ENCODE results near the gene KIF13A. TPM values are rescaled to one million over a fixed set of nuclear protein-coding genes. Genes with fewer than 3 reads are reported as not detected.

Gene KIF13A
- total RNA-seq, 4 donors from 2014 or later, result 63.8 to 86.3 (median 78.2) TPM

GRCh38 chr6:17855381-17855780 is 132.1 kb downstream of the KIF13A start:
- H3K4me3 ChIP-seq, result no peak overlapping the region
- peaks cover 0 to 26% (median 8%) of the 10 kb centered on the region in 4 donors for H3K36me3 ChIP-seq
- intact Hi-C loops (cut with DNase I), result no loop called here
- no peak overlapping the region for H3K27ac ChIP-seq (replicated peaks in 1 of 4)
- TF ChIP-seq POLR2A (IDR thresholded peaks at IDR 0.05; ENCODE audit: low read depth), result no peak
- TF ChIP-seq POLR2AphosphoS5 (IDR thresholded peaks at IDR 0.05), result no peak
- TF ChIP-seq, protein P1, sequence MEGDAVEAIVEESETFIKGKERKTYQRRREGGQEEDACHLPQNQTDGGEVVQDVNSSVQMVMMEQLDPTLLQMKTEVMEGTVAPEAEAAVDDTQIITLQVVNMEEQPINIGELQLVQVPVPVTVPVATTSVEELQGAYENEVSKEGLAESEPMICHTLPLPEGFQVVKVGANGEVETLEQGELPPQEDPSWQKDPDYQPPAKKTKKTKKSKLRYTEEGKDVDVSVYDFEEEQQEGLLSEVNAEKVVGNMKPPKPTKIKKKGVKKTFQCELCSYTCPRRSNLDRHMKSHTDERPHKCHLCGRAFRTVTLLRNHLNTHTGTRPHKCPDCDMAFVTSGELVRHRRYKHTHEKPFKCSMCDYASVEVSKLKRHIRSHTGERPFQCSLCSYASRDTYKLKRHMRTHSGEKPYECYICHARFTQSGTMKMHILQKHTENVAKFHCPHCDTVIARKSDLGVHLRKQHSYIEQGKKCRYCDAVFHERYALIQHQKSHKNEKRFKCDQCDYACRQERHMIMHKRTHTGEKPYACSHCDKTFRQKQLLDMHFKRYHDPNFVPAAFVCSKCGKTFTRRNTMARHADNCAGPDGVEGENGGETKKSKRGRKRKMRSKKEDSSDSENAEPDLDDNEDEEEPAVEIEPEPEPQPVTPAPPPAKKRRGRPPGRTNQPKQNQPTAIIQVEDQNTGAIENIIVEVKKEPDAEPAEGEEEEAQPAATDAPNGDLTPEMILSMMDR (IDR thresholded peaks at IDR 0.05), result no peak
- no peak for TF ChIP-seq EP300 (IDR thresholded peaks at IDR 0.05)
- H3K27me3 ChIP-seq, result no peaks in the 10 kb centered on the region
- DNase-seq (ENCODE audit: extremely low spot score), result no peak
- 79% methylated on average over 2 of the region's 2 CpGs for WGBS
- H3K4me1 ChIP-seq, result peaks cover 6 to 43% (median 36%) of the 10 kb centered on the region in 4 donors
- no peaks in the 10 kb centered on the region for H3K9me3 ChIP-seq

- TF ChIP-seq POLR2A (IDR thresholded peaks at IDR 0.05; ENCODE audit: low read depth), result no peak
- TF ChIP-seq, protein P1 (IDR thresholded peaks at IDR 0.05), result no peak
- TF ChIP-seq POLR2AphosphoS5 (IDR thresholded peaks at IDR 0.05), result no peak
- TF ChIP-seq EP300 (IDR thresholded peaks at IDR 0.05), result no peak
- intact Hi-C loops (cut with DNase I), result loop anchor here (5.0 kb wide), 1 partner anchor 134 kb away; the partner anchor contains the start of gene KIF13A
- no peaks in the 10 kb centered on the region for H3K27me3 ChIP-seq
- H3K4me3 ChIP-seq, result no peak overlapping the region
- WGBS, result 92% methylated on average over 2 of the region's 2 CpGs
- peaks cover 0 to 44% (median 24%) of the 10 kb centered on the region in 4 donors for H3K36me3 ChIP-seq
- DNase-seq (ENCODE audit: extremely low spot score), result no peak
- no peak overlapping the region for H3K27ac ChIP-seq (replicated peaks in 1 of 4)
- no peaks in the 10 kb centered on the region for H3K9me3 ChIP-seq
- peaks cover 6 to 31% (median 30%) of the 10 kb centered on the region in 4 donors for H3K4me1 ChIP-seq
These were observed 133.9 kb downstream of the KIF13A start for GRCh38 chr6:17853533-17853932.

DNA sequence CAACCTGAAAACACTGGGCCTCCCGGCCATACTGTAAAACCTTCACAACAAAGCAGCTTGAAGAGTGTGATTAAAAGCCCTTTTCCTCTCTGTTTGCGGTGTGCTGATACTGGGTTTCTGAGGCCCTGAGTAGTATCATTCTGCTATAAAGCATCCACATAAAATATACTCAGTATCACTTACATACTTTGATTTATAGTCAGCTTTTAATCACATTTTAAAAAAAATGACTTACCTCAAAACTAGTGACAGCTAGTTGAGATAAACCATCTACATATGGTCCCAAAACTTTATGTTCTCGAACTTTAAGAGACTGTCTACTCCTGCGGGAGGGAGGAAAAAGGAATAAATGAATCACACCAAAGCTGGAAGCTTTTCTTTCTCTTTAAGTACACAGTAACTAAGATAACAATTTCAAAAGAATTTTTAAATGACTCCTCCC is 135.7 kb downstream of the KIF13A start:
- no peak for DNase-seq (ENCODE audit: extremely low spot score)
- intact Hi-C loops (cut with DNase I), result loop anchor here (5.0 kb wide), 1 partner anchor 136 kb away; the partner anchor contains the start of gene KIF13A
- peak overlapping the region; percentile 17 to 57 (median 36) for H3K27ac ChIP-seq (replicated peaks in 1 of 4)
- WGBS, result 35% methylated on average over 4 of the region's 4 CpGs
- peaks cover 6 to 28% (median 27%) of the 10 kb centered on the region in 4 donors for H3K4me1 ChIP-seq
- H3K9me3 ChIP-seq, result no peaks in the 10 kb centered on the region
- no peaks in the 10 kb centered on the region for H3K27me3 ChIP-seq
- TF ChIP-seq, protein P1 (IDR thresholded peaks at IDR 0.05), result no peak
- TF ChIP-seq POLR2AphosphoS5 (IDR thresholded peaks at IDR 0.05) (no peak), POLR2A (IDR thresholded peaks at IDR 0.05; ENCODE audit: low read depth) (no peak), EP300 (IDR thresholded peaks at IDR 0.05) (no peak)
- no peak overlapping the region for H3K4me3 ChIP-seq
- H3K36me3 ChIP-seq, result peaks cover 0 to 59% (median 29%) of the 10 kb centered on the region in 4 donors

DNA sequence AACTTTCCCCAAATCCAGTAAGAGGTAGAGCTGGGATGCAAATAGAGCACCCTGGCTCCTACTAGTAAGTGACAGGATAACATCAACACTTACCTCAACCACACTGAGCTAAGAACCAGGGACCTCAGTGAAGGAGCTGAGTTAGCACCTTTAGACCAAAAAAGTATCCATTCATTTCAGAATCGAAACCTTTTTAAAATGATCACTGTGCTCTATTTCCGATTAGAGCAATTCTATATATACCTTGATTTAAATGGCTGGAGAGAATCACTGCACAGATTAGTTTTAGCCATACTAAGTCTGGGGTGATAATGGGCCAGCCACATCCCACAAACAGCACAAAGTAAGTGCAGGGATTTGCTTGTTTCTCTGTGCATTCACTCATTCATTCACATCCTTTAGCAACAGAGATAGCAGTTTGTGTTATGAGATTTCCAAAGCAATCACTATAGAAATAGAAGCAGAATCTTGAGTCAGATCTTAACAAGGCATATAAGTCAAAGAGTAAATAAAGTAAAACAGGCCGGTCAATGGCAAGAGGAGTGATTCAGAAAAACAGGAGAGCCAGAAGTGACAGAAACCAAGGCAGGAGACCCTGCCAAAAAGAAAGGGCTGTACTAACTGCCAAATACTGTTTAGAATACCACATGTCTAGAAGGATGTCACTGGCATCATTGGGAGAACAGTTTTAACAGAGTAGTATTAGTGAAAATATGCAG is 136.3 kb downstream of the KIF13A start:
- H3K9me3 ChIP-seq, result no peaks in the 10 kb centered on the region
- TF ChIP-seq EP300 (IDR thresholded peaks at IDR 0.05), result no peak
- TF ChIP-seq, protein P1 (IDR thresholded peaks at IDR 0.05), result no peak
- TF ChIP-seq POLR2AphosphoS5 (IDR thresholded peaks at IDR 0.05), result no peak
- TF ChIP-seq POLR2A (IDR thresholded peaks at IDR 0.05; ENCODE audit: low read depth), result no peak
- DNase-seq (ENCODE audit: extremely low spot score), result no peak
- H3K27ac ChIP-seq (replicated peaks in 1 of 4), result peak overlapping the region; percentile 17 to 57 (median 36)
- intact Hi-C loops (cut with DNase I), result loop anchor here (5.0 kb wide), 1 partner anchor 136 kb away; the partner anchor contains the start of gene KIF13A
- peaks cover 6 to 28% (median 27%) of the 10 kb centered on the region in 4 donors for H3K4me1 ChIP-seq
- WGBS, result 72% methylated on average over 3 of the region's 3 CpGs
- H3K36me3 ChIP-seq, result peaks cover 0 to 62% (median 31%) of the 10 kb centered on the region in 4 donors
- H3K27me3 ChIP-seq, result no peaks in the 10 kb centered on the region
- H3K4me3 ChIP-seq, result no peak overlapping the region
